Activated naive CD8-positive, alpha-beta T cell treated with anti-CD3 and anti-CD28 coated beads, Interleukin-2, amount 50 U/mL, for 16 hours (primary cell): ENCODE measurements around the gene NTN3.
"Not testable (repeated sequence)": the region's sequence is repeated elsewhere in the genome, so short reads cannot be mapped to it uniquely, and the experiment has no call there.

Experiments
- DNase-seq: peaks from one replicate; pipeline ENCODE4 v3.0.0-alpha.2; 2020; ENCODE audit warnings: low read depth, low spot score

Gene NTN3

GRCh38 chr16:2441143-2441804, 29.8 kb upstream of the NTN3 start:
- not testable (repeated sequence) for DNase-seq

DNA sequence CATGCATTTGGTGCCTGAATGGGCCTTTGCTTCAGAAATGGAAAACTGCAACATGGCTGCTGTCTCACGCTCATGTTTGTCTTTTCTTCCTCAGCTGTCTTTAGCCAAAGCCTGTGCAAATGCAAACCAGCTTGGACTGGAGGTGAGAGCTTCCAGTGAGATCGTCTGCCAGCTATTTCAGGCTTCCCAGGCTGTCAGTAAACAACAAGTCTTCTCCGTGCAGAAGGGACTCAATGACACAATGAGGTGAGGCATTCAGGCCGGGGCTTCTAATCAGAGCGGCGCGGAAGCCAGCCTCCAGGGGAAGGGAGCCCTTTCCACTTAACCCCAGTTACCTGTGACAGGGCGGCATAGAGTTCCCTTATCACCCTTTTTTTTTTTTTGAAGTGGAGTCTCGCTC, 27.5 kb upstream of the NTN3 start:
- no peak for DNase-seq

GRCh38 chr16:2447920-2448583, 23.0 kb upstream of the NTN3 start:
- DNase-seq, result no peak

DNA sequence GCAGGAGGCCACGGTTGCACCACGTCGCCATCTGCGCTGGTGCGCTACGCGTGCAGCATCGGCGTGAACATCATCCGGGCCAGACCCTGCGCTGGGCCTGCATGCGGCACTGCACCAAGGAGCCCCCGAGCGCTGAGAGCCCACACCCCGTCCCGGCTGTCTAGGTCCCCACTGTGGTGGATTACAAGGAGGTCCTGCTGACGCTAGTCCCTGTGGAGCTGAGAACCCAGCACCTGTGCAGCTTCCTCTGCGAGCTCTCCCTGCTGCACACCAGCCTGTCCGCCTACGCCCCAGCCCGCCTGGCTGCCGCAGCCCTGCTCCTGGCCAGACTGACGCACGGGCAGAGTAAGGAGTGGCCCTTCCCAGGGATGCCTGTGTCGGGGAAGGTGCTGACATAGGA, 22.0 kb upstream of the NTN3 start:
- DNase-seq, result no peak

DNA sequence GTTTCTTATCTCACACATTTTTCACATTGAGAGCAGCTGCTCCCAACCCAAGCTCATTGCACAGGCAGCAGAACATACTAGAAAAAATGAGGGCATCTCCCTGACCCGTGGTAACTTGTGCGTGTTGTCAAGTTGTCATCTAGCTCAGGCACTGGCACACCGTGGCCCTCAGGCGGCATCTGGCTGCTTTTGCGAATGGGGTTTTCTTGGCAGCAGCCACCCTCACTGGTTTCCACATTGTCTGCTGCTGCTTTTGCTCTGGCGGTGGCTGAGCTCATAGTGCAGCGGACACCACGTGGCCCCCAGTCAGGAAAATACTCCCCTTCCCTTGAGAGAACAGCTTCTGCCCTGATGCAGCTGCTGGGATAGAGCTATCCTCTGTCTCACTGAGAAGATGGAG, 20.6 kb upstream of the NTN3 start:
- no peak for DNase-seq

DNA sequence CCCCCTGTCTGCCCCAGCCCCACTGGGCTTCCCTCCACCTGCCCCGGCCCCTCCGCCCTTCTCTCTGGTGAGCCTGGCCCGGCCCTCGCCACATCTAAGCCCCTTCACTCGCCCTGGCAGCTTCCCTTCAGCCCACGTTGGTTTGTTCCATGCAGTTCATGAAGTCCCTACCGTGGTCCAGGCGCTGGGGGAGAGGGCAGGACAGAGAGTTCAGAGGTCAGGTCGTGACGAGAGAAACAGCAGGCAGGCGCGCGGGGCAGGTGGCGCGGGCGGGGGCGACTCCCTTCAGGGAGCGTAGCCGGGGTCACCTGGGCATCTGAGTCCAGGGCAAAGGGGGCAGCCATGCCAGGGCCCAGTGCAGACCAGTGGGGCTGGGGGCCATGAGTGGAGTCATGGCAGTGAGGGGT, 20.1 kb upstream of the NTN3 start:
- DNase-seq, result no peak

DNA sequence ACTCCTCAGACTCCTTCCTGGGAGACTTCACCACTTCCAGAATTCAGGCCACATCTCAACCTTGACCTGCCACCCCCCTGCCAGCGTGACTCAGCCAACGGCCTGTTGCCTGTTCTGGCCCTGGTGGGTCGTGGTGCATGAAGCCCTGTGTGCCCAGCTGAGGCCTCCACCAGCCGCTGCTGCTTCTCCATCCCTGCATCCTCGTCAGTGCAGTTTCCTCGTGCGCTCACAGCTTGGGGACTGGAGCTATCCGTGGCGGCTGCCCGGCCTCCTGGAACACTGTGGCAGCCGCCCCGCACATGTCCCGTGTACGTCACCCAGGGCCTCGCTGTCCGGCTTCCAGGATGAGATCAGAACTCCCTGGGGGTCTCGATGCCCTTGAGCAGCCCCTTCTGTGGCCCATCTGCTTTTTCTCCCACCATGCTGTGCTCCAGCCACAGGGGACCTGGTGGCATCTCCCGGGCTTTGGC, 19.2 kb upstream of the NTN3 start:
- DNase-seq, result no peak

DNA sequence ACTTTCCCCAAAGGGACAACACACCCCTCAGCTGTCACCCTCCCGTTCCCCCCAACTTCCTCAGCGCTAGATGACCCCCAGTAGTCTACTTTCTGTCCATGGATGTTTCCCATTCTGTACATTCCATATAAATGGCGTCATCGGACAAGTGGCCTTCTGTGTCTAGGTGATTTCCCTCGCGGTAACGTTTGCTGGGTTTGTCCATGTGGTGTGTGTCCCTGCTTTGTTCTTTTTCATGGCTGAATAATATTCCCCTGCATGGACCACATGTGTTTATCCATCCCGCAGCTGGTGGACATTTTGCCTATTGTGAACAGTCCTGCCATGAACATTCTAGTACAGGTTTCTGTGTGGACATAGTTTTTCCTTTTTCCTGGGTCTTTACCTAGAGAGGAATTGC, 18.4 kb upstream of the NTN3 start:
- no peak for DNase-seq

- DNase-seq, result no peak
Observed at GRCh38 chr16:2455081-2455845, 15.8 kb upstream of the NTN3 start.

DNA sequence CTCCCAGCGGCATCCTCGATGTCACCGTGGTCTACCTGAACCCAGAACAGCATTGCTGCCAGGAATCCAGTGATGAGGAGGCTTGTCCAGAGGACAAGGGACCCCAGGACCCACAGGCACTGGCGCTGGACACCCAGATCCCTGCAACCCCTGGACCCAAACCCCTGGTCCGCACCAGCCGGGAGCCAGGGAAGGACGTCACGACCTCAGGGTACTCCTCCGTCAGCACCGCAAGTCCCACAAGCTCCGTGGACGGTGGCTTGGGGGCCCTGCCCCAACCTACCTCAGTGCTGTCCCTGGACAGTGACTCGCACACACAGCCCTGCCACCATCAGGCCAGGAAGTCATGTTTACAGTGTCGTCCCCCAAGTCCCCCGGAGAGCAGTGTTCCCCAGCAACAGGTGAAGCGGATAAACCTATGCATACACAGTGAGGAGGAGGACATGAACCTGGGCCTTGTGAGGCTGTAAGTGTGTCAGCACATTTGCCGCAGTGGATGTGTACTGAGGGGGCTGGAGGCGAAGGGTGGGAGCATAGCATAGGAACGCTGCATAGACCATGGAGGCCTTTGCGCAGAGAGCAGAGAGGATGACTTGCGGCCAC, 14.4 kb upstream of the NTN3 start:
- no peak for DNase-seq

- DNase-seq, result no peak
Observed at GRCh38 chr16:2457267-2457666, 13.8 kb upstream of the NTN3 start.

GRCh38 chr16:2457946-2458345, 13.2 kb upstream of the NTN3 start:
- no peak for DNase-seq

DNA sequence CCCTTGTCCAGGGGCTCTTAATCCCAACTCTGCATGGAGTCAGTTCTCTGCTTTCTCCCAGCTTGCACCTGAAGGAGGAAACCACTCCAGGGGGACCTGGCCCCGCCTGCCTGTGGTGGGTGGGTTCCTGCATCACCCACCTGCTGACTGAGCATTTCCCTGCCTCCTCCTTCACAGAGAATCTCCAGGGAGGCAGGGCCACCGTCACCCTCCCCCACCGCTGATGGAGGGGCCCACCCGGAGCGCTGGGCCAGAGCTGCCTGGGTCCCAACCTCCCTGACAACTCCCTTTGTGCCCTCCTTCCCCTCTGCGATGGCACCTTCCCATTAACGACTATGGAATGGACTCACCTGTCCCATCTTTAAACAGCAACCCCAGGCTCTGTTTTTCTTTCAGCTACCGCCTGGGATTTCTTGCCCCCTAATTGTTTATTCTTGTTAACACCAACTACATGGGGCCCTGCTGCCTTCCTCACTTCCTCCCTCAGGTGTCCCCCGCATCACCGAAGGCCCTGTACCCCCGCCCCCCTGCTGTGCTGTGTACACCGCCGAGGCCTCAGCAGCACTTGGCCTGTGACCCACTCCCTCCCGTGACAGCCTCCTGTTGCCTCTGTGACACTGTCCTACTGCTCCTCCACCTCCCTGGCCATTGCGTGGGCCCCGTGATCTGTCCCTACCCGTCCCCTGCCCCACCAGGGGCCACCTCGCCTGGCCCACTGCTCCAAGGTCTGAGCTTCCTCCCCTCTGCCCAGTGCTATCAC, 12.0 kb upstream of the NTN3 start:
- DNase-seq, result no peak

- peak; percentile 95 for DNase-seq
Observed at GRCh38 chr16:2459647-2460390, 11.3 kb upstream of the NTN3 start, which contains the start of gene TEDC2. Gene TEDC2 (plus strand): TSS chr16:2460109. CDS start chr16:2460145, 36 bp downstream.

DNA sequence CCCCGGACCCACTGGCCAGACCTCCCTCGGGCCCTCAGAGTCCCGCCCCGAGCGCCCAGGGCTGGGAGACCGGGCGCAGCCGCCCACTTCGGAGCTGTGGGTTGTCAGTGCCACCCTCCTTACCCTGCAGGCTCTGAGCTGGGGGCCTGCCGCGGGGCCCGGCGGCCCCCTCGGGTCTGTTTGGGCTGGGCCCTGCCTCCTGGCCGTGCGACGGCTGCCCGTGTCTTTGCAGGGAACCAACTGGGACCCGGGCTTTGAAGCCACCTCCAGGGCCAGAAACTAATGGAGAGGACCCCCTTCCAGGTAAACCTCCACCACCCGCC, 10.7 kb upstream of the NTN3 start:
- no peak for DNase-seq

GRCh38 chr16:2460916-2461315, 10.2 kb upstream of the NTN3 start:
- no peak for DNase-seq

DNA sequence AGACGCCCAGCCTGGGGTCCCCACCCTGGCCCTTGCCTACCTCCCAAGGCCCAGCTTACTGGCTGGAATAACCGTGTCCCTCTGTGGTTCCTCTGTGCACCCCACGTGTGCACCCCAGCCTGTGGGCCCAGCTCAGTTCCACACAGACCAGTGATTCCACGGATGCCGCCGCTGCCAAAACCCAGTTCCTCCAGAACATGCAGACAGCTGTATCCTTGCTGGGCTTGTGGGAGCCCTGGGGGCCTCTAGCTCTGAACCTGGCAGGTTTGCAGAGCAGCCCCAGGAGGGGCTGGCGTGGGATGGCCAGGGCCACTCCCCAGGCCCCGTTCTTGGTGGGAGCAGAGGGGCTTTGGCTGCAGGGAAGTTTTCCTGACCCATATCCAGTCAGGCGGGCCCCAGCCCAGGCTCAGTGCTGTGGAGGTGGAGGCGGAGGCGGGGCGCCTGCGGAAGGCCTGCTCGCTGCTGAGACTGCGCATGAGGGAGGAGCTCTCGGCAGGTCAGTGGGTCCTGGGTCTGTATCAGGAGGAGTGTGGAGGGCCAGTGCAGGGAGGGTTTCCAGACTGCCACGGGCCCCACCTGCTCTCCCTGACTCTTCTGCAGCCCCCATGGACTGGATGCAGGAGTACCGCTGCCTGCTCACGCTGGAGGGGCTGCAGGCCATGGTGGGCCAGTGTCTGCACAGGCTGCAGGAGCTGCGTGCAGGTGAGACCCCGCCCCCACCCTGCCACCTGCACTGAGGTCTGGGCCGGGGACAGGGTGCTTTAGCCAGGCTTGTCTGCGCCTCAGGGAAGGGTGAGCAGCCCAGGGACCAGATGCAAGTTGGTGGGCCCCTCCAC, 8.8 kb upstream of the NTN3 start:
- no peak for DNase-seq

DNA sequence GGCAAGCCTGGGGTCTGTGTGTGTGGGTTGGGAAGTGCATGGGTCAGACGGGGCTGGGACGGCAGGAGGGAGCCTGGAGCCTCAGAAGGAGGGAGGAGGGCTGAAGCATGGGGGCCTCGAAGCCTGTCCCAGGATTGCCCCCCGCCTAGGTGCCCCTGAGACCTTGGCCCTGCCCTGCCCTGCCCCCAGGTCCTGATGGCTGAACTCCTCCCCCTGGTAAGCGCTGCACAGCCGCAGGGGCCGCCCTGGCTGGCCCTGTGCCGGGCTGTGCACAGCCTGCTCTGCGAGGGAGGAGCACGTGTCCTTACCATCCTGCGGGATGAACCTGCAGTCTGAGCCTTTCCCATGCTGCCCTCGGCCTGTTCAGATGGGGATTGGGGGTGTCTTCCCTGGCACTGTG, 6.8 kb upstream of the NTN3 start:
- DNase-seq, result no peak

DNA sequence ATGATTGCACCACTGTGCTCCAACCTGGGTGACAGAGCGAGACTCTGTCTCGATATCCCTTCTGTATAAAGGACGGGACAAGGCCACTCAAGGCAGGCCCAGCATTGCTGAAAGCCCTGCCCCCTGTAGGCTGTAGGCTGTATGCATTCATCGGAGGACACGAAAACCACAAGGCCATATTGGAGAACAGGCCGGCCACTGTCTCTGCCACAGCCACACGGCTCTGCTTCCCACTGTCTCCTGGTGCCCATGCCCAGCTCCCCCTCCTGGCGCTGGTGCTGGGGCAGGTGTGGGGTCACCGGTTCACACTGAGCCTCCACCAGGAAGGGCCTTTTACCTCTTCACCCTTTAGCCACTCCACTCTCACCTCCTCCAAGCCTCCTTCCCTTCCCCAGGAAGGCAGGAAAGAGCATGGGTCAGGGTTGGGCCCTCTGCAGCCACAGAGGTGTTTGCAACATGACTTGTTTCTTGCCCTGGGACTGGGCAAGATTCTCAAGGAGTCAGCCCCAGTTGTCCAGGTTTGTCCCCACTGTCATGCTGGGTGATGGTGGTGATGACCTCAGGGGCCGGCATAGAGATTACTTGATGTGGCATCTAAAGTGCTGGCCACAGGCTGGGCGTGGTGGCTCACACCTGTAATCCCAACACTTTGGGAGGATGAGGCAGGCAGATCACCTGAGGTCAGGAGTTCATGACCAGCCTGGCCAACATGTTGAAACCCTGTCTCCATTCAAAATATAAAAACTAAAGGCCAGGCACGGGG, 5.3 kb upstream of the NTN3 start:
- no peak for DNase-seq
